Vagina (tissue), 2 donors: ENCODE results near the gene PEX11A.

Source experiments
- CTCF ChIP-seq, 3 experiments: fragments of 450-650 bp in 2 of 3; fragments of 200-600 bp in 1 of 3; sonication (generic) in 1 of 3; IDR thresholded peaks; one replicate each; pipeline ENCODE4 v1.5.1; 2017 to 2019; ENCODE audit warnings: antibody characterized with exemption in 3 of 3, mild to moderate bottlenecking in 2 of 3, moderate library complexity in 2 of 3
- POLR2AphosphoS5 ChIP-seq, 2 donors: sonication (generic); formaldehyde crosslinking; IDR thresholded peaks; one replicate each; pipeline ENCODE4 v1.9.0; 2017; ENCODE audit warnings: antibody characterized with exemption in 2 of 2, mild to moderate bottlenecking in 2 of 2, low read depth in 1 of 2; ENCODE audit not compliant: insufficient read depth in 1 of 2

GRCh38 chr15:89669941-89670340 lies 20.6 kb downstream of the PEX11A start:
- TF ChIP-seq CTCF (IDR thresholded peaks at IDR 0.05) (no peak), POLR2AphosphoS5 (IDR thresholded peaks at IDR 0.05; ENCODE audit: insufficient read depth in 1 of 2, low read depth in 1 of 2) (no peak)
